Embryonic facial prominence (tissue), 1 donor: ENCODE data around the gene KCNK16.

Experiments used
- DNase-seq: peaks from one replicate; pipeline ENCODE4 v3.0.0-alpha.2; 2016; ENCODE audit errors: extremely low spot score

Gene KCNK16

DNA sequence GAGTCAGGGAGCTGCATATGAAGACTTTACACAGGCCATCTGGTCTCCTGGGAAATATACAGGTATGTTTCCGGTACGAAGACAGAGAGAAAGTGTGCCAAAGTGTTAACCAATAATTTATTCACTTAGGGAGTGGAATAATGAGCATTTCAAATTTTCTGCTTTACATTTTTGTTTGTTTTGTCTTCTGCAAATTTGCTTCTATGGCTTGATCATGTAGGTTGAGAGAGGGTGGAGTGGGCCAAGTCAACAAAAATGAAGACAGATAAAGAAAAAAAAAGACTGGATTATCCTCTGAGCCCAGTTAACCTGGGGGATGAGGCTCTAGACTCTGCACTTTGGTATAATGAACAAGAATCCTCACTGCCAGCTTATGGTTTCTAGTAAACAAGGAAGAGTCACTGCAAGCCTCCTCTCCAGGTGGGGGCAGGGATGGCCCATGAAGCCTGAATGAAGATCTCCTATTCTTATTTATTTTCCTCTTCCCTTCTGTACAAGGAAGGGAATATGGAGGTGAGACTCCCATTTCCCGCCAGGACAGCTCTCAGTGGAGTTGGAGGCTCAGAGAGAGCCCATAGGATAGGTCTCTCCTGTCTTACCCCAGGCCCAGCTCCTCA lies 46.0 kb downstream of the KCNK16 start:
- no peak for DNase-seq

DNA sequence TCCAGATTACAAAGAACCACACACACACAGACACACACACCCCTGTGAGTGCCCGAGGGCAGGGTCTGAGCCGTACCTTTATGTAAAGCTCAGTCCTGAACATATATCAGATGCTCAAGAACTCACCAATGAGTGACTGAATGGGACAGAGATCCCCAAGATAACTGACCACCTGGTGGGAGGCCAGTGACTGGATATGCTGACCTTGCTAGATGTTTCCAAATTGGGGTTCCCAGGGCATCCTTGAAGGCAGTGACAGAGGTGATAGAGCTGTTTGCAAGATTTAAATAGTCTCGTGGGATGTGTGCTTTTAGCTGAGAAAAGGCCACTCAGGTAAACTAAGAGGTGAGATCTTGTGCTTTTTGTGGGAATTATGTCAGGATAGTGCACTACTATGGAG lies 47.6 kb downstream of the KCNK16 start:
- no peak for DNase-seq

DNA sequence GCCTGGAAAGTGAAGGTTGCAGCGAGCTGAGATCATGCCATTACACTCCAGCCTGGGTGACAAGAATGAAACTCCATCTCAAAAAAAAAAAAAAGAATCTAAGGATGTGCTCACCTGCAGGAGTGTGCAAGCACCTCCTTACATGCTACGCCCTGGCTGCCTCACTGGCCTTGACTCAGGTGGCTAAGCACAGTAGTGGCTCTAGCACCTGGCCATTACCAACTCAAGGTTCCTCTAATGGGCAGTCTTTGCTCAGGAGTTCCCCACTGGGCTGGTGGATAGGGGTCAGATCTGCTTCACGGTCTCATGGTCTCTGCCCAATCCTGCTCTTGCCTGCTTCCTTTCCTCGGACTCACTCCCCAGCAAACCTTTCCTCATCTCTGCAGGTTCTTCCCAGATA lies 48.0 kb downstream of the KCNK16 start:
- no peak for DNase-seq

DNA sequence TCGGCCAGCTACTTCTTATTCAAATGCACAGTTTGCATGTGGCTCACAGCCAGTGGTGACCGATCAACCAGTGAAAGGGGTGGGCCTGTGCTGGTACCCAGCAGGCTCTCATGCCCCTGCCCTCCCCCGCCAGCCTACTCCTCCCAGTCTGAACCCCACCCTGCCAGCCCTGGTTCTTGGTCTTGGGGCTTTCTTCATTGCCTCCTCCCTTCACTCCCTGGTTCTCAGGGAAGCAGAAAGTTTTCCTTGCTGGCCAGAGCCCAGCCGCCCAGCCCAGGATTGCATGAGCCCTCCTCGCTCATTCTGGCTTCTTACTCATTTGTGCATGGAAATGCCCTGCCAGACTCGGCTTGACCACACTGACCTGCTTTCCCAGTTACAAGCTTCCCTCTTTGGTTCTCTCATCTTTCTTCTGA lies 49.1 kb downstream of the KCNK16 start:
- no peak for DNase-seq

DNA sequence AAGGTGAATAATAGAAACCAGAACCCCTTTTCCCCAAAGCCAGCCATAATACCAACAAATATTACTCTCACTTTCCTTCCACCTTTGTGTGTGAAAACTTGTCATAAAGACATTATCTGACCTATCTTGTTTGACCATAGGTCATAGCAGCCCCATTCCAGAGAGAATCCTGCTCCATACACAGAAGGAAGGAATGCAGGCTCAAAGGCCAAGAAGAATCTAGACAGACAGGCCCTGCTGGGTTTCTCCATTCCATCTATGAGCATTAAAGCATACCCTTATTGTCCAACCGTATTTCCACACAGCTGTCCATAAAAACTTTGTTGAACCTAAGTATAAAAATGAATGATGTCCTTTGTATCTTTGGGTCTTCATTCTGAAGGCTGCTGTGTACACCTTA lies 52.5 kb downstream of the KCNK16 start:
- no peak for DNase-seq

DNA sequence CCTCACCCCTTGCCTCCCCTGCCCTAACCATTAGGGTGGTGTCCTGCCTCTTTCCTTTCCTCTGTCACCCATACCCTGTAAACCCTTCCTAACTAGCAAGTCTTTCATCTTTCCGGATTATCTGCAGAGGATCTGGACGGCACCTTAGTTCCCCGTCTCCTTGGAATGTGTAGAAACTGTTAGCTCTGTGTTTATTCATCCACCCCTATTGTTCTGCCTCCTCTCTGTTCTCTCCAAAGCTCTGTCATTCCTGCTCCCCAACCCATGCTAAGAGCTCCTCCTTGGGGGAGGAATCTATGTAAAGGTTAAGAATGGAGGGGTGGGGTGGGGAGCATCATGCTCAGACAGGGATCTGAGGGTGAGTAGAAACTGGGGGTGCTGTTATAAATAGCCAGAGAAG lies 53.8 kb downstream of the KCNK16 start:
- DNase-seq = no peak

DNA sequence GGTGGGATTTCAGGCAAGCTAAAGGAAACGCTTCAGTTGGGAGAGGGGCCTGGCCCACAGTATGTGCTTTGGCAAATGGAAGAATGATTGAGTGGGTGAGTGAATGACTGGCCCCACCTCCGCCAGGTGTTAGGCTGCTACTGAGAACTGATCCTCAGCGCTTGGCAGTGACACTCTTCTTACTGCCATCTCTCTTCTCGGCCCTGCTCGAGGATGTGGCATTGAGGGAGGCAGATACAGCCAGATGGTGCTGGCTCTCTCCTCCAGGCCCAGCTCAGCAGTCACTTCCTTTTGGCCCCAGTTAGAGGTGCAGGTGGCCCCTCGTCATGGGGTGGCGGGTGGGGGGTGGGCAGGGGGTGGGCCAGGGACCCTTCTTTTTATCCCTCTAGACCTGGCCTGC lies 54.3 kb downstream of the KCNK16 start:
- no peak for DNase-seq

DNA sequence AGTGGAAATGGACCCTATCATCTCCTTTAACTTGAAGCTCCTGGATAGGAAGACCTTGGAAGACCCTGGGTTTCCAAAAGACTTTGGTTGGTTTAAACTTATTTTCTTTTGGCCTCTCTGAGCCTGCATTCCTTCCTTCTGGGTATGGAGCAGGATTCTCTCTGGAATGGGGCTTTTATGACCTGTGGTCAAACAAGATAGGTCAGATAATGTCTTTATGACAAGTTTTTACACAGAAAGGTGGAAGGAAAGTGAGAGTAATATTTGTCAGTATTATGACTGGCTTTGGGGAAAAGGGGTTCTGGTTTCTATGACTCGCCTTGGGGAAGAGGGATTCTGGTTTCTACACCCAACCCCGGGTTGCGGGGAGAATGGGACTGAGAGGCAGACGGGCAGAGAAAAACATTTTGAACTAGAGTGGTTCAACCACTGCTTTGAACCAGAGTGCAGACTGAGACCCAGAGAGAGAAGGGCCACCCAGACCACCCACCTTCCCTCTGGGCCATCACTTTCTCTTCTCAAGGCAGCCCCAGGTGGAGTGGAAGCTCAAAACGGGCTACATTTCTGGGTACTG lies 55.6 kb downstream of the KCNK16 start:
- DNase-seq = no peak

DNA sequence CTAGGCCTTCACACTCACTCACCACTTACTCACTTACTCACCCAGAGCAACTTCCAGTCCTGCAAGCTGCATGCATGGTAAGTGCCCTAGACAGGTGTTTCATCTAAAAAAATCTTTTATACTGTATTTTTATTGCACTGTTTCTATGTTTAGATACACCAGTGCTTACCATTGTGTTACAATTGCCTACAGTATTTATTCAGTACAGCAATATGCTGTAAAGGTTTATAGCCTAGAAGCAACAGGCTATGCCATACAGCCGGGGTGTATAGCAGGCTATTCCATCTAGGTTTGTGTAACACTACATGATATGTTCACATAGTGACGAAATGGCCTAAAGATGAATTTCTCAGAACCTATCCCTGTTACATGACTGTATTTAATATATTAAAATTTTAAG lies 56.1 kb downstream of the KCNK16 start:
- no peak for DNase-seq
